ENCODE results near the gene CKAP4.
"Not testable (repeated sequence)": the region's sequence is repeated elsewhere in the genome, so short reads cannot be mapped to it uniquely, and the experiment has no call there.

The CKAP4 gene

DNA sequence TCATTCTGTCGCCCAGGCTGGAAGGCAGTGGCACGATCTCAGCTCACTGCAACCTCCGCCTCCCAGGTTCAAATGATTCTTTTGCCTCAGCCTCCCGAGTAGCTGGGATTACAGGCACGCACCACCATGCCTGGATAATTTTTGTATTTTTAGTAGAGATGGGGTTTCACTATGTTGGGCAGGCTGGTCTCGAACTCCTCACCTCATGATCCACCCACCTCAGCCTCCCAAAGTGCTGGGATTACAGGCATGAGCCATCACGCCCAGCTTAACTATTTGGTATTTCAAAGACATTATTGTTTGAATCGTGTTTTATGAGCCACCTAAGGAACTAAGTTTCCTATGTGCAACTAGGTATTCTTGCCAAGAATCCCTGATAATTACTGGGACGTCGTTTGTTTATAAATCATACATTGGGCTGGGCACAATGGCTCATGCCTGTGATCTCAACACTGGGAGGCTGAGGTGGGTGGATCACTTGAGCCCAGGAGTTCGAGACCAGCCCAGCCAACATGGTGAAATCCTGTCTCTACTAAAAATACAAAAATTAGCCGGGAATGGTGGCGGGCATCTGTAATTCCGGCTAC, 38.8 kb upstream of the CKAP4 start:
- H3K27ac ChIP-seq (ENCODE audit: low read length); H3K27me3 ChIP-seq (ENCODE audit: control insufficient read depth in 1 of 2, insufficient read depth in 2 of 2, low read length in 2 of 2): not testable (repeated sequence)

DNA sequence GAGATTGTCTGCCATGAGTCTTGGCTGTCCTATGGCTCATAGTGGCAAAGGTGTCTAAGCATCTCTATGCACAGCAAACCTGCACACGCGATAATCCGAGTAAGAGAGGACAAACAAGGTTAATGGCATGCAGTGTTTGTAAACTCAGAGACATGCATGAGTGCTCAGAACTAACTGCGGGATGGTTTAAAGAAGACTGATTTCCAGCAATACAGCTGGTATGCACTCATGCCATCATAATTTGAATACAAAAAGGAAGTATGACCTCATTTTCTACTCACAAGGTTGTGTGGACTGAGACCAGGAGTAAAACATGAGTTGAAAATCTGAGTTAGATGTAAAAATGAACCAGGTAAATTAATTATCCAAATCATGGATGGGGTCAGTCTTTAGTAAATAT, 38.2 kb upstream of the CKAP4 start:
- Histone ChIP-seq H3K9me3 (ENCODE audit: control insufficient read depth in 2 of 2, low read length in 2 of 2) (peaks cover 4 to 7% of the 10 kb centered on the region in 2 donors), H3K27ac (ENCODE audit: low read length) (no peak overlapping the region), H3K4me3 (ENCODE audit: low read length in 2 of 2) (no peak overlapping the region), H3K27me3 (ENCODE audit: control insufficient read depth in 1 of 2, insufficient read depth in 2 of 2, low read length in 2 of 2) (peaks cover 0 to 4% of the 10 kb centered on the region in 2 donors), H3K36me3 (ENCODE audit: control insufficient read depth in 2 of 2, insufficient read depth in 2 of 2, low read length in 2 of 2) (no peaks in the 10 kb centered on the region), H3K4me1 (ENCODE audit: control insufficient read depth, insufficient read depth, low read length) (no peaks in the 10 kb centered on the region), H3K9ac (ENCODE audit: low read length in 2 of 2) (no peak overlapping the region)

More for the DNA sequence above, 38.8 kb upstream of the CKAP4 start:
- H3K36me3 ChIP-seq (ENCODE audit: control insufficient read depth in 2 of 2, insufficient read depth in 2 of 2, low read length in 2 of 2); H3K4me1 ChIP-seq (ENCODE audit: control insufficient read depth, insufficient read depth, low read length); H3K9ac ChIP-seq (ENCODE audit: low read length in 2 of 2); H3K9me3 ChIP-seq (ENCODE audit: control insufficient read depth in 2 of 2, low read length in 2 of 2); H3K4me3 ChIP-seq (ENCODE audit: low read length in 2 of 2): not testable (repeated sequence)

DNA sequence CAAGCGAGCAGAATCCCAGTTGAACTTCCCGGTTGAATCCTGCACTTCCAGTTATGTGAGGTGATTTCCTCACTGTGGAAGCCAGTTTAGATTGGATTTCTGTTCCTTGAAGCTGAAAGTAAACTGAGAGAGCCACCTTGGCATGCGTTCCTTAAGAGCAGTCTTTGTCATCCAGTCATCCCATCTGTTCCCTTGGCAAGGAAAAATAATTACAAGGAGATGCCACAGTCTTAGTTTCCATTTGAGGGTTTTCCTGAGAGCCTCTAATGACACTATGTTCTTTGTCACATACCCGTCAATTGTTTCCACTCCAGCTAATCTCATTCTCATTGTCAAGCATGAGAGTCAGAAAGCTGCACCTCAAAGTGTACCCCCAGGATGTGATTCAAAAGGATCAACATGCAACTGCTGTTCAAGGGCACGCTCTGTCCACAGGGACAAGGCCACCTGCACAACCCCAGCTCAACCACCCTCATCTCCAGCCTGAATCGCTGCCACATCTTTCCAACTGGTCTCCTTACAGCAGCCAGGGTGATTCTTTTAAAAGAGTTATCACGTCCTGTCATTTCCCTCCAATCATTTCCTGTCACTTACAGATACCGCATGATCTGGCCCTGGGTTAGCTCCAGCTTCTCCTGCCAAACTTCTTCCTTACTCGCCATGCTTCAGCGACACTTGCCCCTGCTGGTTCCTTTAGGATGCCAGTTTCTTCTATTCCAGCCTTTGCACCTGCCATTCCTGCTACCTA, 36.7 kb upstream of the CKAP4 start:
- no peak overlapping the region for H3K4me3 ChIP-seq (ENCODE audit: low read length in 2 of 2)
- H3K9me3 ChIP-seq (ENCODE audit: control insufficient read depth in 2 of 2, low read length in 2 of 2), result peaks cover 4 to 7% of the 10 kb centered on the region in 2 donors
- no peaks in the 10 kb centered on the region for H3K4me1 ChIP-seq (ENCODE audit: control insufficient read depth, insufficient read depth, low read length)
- H3K27ac ChIP-seq (ENCODE audit: low read length), result no peak overlapping the region
- peaks cover 0 to 4% of the 10 kb centered on the region in 2 donors for H3K27me3 ChIP-seq (ENCODE audit: control insufficient read depth in 1 of 2, insufficient read depth in 2 of 2, low read length in 2 of 2)
- no peaks in the 10 kb centered on the region for H3K36me3 ChIP-seq (ENCODE audit: control insufficient read depth in 2 of 2, insufficient read depth in 2 of 2, low read length in 2 of 2)
- no peak overlapping the region for H3K9ac ChIP-seq (ENCODE audit: low read length in 2 of 2)

DNA sequence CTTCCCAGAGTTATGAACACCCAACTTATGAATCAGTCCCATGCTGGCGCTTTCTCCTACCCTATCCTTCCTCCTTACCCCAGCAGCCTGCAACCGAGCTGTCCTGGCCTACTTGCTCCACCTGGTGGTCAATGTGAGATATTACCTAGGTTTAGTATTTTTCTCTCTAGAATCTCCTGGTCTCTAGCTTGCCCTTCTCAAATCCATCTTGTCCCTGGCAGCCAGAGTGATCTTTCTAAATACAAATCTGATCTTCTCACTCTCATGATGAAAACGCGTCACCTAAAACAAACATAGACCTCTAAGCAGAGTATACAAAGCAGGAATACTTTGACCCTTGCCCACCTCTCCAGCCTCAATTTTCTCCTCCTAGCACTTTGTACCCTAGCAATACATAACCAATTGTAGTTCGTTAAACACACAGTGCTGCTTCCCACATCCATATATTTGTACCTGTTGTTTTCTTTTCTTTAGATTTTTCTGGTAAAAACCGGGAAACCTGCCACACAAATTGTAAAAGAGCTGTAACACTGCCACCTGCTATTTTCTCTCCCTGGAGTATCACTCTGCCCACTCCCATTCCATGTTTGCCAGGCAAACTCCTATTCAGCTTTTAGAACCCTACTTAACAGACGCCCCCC, 34.8 kb upstream of the CKAP4 start:
- no peak overlapping the region for H3K9ac ChIP-seq (ENCODE audit: low read length in 2 of 2)
- H3K36me3 ChIP-seq (ENCODE audit: control insufficient read depth in 2 of 2, insufficient read depth in 2 of 2, low read length in 2 of 2), result no peaks in the 10 kb centered on the region
- peaks cover 4 to 7% of the 10 kb centered on the region in 2 donors for H3K9me3 ChIP-seq (ENCODE audit: control insufficient read depth in 2 of 2, low read length in 2 of 2)
- no peak overlapping the region for H3K4me3 ChIP-seq (ENCODE audit: low read length in 2 of 2)
- H3K27me3 ChIP-seq (ENCODE audit: control insufficient read depth in 1 of 2, insufficient read depth in 2 of 2, low read length in 2 of 2), result peaks cover 0 to 4% of the 10 kb centered on the region in 2 donors
- H3K27ac ChIP-seq (ENCODE audit: low read length), result no peak overlapping the region
- no peaks in the 10 kb centered on the region for H3K4me1 ChIP-seq (ENCODE audit: control insufficient read depth, insufficient read depth, low read length)

DNA sequence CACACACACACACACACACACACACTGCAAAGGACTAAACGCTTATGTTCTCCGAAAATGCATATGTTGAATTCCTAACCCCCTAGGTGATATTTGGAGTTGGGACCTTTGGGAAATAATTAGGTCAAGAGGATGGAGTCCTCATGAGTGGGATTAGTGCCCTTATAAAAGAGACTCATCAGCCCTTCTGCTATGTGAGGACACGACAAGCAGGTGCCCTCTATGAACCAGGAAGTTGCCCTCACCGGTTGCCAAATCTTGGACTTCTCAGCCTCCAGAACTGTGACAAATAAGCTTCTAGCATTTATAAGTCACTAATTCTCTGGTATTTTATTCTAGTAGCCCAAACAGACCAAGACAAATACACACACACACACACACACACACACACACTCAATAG, 34.0 kb upstream of the CKAP4 start:
- Histone ChIP-seq H3K27me3 (ENCODE audit: control insufficient read depth in 1 of 2, insufficient read depth in 2 of 2, low read length in 2 of 2) (peaks cover 0 to 4% of the 10 kb centered on the region in 2 donors), H3K27ac (ENCODE audit: low read length) (no peak overlapping the region), H3K9me3 (ENCODE audit: control insufficient read depth in 2 of 2, low read length in 2 of 2) (peaks cover 4 to 7% of the 10 kb centered on the region in 2 donors), H3K4me1 (ENCODE audit: control insufficient read depth, insufficient read depth, low read length) (no peaks in the 10 kb centered on the region), H3K4me3 (ENCODE audit: low read length in 2 of 2) (no peak overlapping the region), H3K36me3 (ENCODE audit: control insufficient read depth in 2 of 2, insufficient read depth in 2 of 2, low read length in 2 of 2) (no peaks in the 10 kb centered on the region), H3K9ac (ENCODE audit: low read length in 2 of 2) (no peak overlapping the region)

DNA sequence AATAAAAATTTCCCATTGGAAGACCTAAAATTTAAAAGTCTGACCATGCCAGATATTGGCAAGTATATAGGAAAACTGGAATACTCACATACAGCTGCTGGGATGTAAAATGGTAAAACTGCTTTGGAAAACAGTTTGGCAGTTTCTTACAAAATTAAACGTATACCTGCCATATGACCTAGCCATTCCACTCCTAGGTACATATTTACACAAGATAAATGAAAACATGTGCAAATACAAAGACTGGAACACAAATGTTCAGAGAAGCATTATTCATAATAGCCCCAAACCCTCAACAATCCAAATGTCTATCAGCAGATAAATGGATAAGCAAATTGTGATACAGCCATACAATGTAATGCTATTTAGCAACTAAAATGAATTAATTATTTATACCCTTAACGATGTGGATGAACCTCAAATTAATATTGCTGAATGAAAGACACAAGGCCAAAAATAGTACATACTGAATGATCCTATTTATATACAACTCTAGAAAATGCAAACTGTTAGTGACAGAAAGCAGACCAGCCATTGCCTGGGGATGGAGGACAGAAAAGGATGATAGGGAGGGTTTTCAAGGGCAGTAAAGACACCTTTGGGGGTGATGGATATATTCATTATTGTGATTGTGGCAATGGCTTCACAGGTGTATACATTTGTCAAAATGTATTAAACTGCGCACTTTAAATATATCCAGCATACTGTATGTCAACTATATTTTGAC, 33.4 kb upstream of the CKAP4 start:
- no peak overlapping the region for H3K9ac ChIP-seq (ENCODE audit: low read length in 2 of 2)
- H3K27ac ChIP-seq (ENCODE audit: low read length), result no peak overlapping the region
- peaks cover 4 to 7% of the 10 kb centered on the region in 2 donors for H3K9me3 ChIP-seq (ENCODE audit: control insufficient read depth in 2 of 2, low read length in 2 of 2)
- no peak overlapping the region for H3K4me3 ChIP-seq (ENCODE audit: low read length in 2 of 2)
- no peaks in the 10 kb centered on the region for H3K36me3 ChIP-seq (ENCODE audit: control insufficient read depth in 2 of 2, insufficient read depth in 2 of 2, low read length in 2 of 2)
- no peaks in the 10 kb centered on the region for H3K4me1 ChIP-seq (ENCODE audit: control insufficient read depth, insufficient read depth, low read length)
- peaks cover 0 to 4% of the 10 kb centered on the region in 2 donors for H3K27me3 ChIP-seq (ENCODE audit: control insufficient read depth in 1 of 2, insufficient read depth in 2 of 2, low read length in 2 of 2)

DNA sequence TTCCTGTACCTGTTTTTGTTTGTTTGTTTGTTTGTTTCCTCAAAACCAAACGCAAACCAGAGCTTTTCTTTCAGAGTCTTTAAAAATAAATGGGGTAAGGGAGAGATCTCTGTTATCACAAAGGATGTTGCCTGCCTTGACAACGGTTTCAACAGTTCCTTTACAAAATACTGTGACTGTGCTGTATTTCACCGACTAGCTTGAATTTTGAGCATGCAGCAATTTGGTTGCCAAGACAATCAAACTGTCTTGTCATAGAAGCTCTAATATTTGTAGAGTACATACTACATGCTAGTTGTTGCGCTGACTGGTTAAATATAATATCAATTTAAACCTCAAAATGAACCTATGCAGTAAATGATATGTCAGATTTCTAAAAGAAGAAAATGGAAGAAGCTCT, 32.3 kb upstream of the CKAP4 start:
- Histone ChIP-seq H3K4me3 (ENCODE audit: low read length in 2 of 2) (no peak overlapping the region), H3K4me1 (ENCODE audit: control insufficient read depth, insufficient read depth, low read length) (no peaks in the 10 kb centered on the region), H3K9me3 (ENCODE audit: control insufficient read depth in 2 of 2, low read length in 2 of 2) (peaks cover 4 to 7% of the 10 kb centered on the region in 2 donors), H3K9ac (ENCODE audit: low read length in 2 of 2) (no peak overlapping the region), H3K36me3 (ENCODE audit: control insufficient read depth in 2 of 2, insufficient read depth in 2 of 2, low read length in 2 of 2) (no peaks in the 10 kb centered on the region), H3K27me3 (ENCODE audit: control insufficient read depth in 1 of 2, insufficient read depth in 2 of 2, low read length in 2 of 2) (peaks cover 0 to 2% of the 10 kb centered on the region in 2 donors), H3K27ac (ENCODE audit: low read length) (no peak overlapping the region)

DNA sequence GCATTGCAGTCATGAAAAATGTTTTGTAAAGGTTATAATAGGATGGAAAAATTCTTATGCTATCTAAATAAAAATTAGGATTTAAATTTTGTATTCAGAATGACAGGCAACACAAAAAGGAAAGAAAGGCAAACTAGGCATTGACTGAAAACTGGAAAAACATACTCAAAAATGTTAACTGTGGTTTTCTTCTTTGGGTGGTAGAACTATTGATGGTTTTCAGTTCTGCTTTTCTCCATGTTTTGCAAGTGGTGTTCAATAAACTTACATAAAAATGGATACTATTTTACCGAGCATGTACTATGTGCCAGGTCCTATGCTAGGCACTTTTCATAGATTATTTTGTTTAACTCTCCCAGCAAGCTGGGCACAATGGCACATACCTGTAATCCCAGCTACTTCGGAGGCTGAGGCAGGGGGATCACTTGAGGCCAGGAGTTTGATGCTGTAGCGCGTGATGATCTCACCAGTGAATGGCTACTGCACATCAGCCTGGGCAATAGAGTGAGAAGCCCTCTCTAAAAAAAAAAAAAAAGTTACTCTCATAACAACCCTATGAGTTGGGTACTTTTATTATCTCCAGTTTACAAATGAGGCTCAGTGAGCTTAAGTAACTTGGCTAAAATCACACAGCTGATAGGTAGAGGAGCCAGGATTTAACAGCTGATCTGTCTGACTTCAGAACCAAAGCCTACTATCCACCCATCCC, 28.4 kb upstream of the CKAP4 start:
- no peak overlapping the region for H3K9ac ChIP-seq (ENCODE audit: low read length in 2 of 2)
- H3K9me3 ChIP-seq (ENCODE audit: control insufficient read depth in 2 of 2, low read length in 2 of 2), result no peaks in the 10 kb centered on the region
- no peak overlapping the region for H3K27ac ChIP-seq (ENCODE audit: low read length)
- no peaks in the 10 kb centered on the region for H3K27me3 ChIP-seq (ENCODE audit: control insufficient read depth in 1 of 2, insufficient read depth in 2 of 2, low read length in 2 of 2)
- H3K4me1 ChIP-seq (ENCODE audit: control insufficient read depth, insufficient read depth, low read length), result no peaks in the 10 kb centered on the region
- no peaks in the 10 kb centered on the region for H3K36me3 ChIP-seq (ENCODE audit: control insufficient read depth in 2 of 2, insufficient read depth in 2 of 2, low read length in 2 of 2)
- H3K4me3 ChIP-seq (ENCODE audit: low read length in 2 of 2), result no peak overlapping the region

DNA sequence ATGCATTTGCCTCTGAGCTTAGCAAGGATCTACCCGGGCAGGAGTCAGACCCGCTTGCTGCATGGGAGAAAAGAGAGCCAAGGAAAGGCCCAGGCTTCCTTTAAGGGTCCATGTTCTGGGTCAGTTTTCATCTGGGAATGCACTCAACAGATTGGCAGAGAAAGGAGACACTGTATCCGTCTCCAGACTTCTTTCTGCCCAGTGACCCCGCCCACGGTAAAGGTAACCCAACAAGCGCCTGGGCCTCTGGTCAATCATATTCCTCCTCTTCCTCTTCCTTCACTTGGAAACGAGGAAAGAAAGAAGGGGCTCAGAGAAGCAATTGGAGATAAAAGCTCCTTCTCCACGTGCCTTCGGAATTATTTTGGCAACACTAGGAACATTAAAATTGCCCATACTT, 27.6 kb upstream of the CKAP4 start:
- no peaks in the 10 kb centered on the region for H3K4me1 ChIP-seq (ENCODE audit: control insufficient read depth, insufficient read depth, low read length)
- H3K9ac ChIP-seq (ENCODE audit: low read length in 2 of 2), result no peak overlapping the region
- no peak overlapping the region for H3K4me3 ChIP-seq (ENCODE audit: low read length in 2 of 2)
- no peaks in the 10 kb centered on the region for H3K27me3 ChIP-seq (ENCODE audit: control insufficient read depth in 1 of 2, insufficient read depth in 2 of 2, low read length in 2 of 2)
- H3K27ac ChIP-seq (ENCODE audit: low read length), result no peak overlapping the region
- H3K9me3 ChIP-seq (ENCODE audit: control insufficient read depth in 2 of 2, low read length in 2 of 2), result no peaks in the 10 kb centered on the region
- no peaks in the 10 kb centered on the region for H3K36me3 ChIP-seq (ENCODE audit: control insufficient read depth in 2 of 2, insufficient read depth in 2 of 2, low read length in 2 of 2)

DNA sequence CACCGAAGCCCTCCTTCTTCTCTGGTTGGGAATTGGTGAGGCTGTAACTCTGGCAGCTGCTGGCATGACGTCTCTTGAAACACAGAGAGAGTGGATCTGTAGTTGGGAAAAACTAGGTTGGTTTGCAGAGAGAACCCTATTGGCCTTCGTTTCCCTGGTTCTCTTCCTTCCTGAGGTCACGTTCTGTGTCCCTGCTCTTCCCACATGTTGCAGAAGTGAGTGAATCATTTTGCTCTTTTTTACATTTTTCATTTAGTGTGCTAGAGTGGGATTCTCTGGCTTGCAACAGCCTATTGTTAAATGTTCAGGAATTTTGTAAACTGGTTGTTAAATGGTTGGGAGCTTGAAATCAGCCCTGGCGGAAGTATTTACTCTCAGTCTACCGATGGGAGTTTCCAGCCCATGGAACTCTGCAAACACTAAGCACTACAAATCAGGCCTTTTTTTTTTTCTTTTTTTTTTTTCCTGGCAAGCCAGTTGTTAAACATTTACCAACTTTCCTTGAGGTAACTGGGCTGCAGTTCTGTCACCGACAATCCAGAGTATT, 26.8 kb upstream of the CKAP4 start:
- no peaks in the 10 kb centered on the region for H3K36me3 ChIP-seq (ENCODE audit: control insufficient read depth in 2 of 2, insufficient read depth in 2 of 2, low read length in 2 of 2)
- H3K4me3 ChIP-seq (ENCODE audit: low read length in 2 of 2), result no peak overlapping the region
- H3K9ac ChIP-seq (ENCODE audit: low read length in 2 of 2), result no peak overlapping the region
- H3K27me3 ChIP-seq (ENCODE audit: control insufficient read depth in 1 of 2, insufficient read depth in 2 of 2, low read length in 2 of 2), result no peaks in the 10 kb centered on the region
- H3K27ac ChIP-seq (ENCODE audit: low read length), result no peak overlapping the region
- H3K9me3 ChIP-seq (ENCODE audit: control insufficient read depth in 2 of 2, low read length in 2 of 2), result no peaks in the 10 kb centered on the region
- H3K4me1 ChIP-seq (ENCODE audit: control insufficient read depth, insufficient read depth, low read length), result no peaks in the 10 kb centered on the region

All from stomach smooth muscle (tissue), 2 donors.